ENCODE results near the gene GDPD3.

The GDPD3 gene

GRCh38 chr16:30063893-30064728 is 49.2 kb downstream of the GDPD3 start:
- no peak for DNase-seq (ENCODE audit: low read depth)
- TF ChIP-seq, protein P1, sequence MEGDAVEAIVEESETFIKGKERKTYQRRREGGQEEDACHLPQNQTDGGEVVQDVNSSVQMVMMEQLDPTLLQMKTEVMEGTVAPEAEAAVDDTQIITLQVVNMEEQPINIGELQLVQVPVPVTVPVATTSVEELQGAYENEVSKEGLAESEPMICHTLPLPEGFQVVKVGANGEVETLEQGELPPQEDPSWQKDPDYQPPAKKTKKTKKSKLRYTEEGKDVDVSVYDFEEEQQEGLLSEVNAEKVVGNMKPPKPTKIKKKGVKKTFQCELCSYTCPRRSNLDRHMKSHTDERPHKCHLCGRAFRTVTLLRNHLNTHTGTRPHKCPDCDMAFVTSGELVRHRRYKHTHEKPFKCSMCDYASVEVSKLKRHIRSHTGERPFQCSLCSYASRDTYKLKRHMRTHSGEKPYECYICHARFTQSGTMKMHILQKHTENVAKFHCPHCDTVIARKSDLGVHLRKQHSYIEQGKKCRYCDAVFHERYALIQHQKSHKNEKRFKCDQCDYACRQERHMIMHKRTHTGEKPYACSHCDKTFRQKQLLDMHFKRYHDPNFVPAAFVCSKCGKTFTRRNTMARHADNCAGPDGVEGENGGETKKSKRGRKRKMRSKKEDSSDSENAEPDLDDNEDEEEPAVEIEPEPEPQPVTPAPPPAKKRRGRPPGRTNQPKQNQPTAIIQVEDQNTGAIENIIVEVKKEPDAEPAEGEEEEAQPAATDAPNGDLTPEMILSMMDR (IDR thresholded peaks at IDR 0.05; ENCODE audit: control insufficient read depth, extremely low read depth, insufficient read depth): peak; percentile 41
- peak overlapping the region; percentile 98 for H3K4me3 ChIP-seq (ENCODE audit: low read depth, low read length)

DNA sequence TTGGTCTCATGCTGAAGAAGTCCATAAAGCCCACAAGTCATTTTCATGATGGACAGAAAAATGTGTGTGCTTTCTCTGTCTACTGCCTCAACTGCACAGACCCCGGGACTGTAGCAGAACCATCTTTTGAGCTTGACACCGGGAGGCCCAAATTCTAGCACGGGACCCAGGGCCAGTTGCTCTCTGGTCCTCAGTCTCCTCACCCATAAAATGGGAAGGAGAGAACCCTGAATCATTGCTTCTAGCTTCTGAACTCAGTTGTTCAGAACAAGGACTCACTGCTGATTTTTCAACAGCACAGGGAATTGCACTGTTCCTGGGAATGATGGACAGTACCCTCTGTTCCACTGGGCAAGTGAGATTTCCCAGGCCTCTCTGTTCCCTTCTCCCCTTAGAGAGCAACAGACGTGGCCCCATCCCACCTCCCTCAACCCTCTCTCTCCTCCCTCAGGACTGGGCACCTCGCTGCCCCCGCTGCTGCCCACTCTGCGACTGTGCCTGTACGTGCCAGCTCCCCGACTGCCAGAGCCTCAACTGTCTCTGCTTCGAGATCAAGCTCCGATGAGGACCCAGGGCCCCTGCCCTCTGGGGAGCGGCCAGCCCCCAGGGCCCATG is 50.0 kb downstream of the GDPD3 start:
- H3K4me3 ChIP-seq (ENCODE audit: low read depth, low read length): peak overlapping the region; percentile 98
- TF ChIP-seq, protein P1 (IDR thresholded peaks at IDR 0.05; ENCODE audit: control insufficient read depth, extremely low read depth, insufficient read depth): no peak
- DNase-seq (ENCODE audit: low read depth): no peak

GRCh38 chr16:30060836-30061554 is 52.3 kb downstream of the GDPD3 start:
- peak; percentile 87 for DNase-seq (ENCODE audit: low read depth)
- no peak overlapping the region for H3K4me3 ChIP-seq (ENCODE audit: low read depth, low read length)

GRCh38 chr16:30060346-30060745 is 53.0 kb downstream of the GDPD3 start:
- DNase-seq (ENCODE audit: low read depth): no peak
- TF ChIP-seq, protein P1 (IDR thresholded peaks at IDR 0.05; ENCODE audit: control insufficient read depth, extremely low read depth, insufficient read depth): no peak

More at GRCh38 chr16:30060836-30061554, 52.3 kb downstream of the GDPD3 start:
- TF ChIP-seq, protein P1 (IDR thresholded peaks at IDR 0.05; ENCODE audit: control insufficient read depth, extremely low read depth, insufficient read depth): no peak

DNA sequence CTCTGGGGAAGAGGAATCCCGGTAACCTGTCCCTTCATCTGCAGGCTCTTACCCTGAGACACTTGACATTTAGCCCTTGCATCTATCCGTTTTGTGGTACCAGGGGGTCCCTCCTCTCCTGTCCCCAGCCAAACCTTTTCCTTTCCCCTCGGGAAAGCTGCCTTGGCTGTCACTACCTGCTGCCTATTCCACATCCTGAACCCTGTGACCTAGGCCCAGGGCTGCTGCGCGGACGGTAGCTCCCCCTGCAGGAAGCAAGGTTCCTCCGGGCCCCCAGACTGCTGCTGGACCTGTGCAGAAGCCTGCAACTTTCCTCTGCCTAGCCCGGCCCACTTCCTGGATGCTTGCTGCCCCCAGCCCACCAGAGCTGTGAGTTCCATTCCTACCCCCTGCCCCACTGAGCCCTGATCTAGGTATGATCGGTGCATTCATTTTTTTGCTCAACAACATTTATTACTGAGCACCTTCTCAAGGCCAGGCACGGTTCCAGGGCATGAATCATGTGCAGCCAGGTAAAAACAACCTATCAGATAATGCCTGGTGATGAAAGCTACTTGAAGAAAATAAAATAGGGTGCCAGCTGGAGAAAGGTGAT is 58.3 kb downstream of the GDPD3 start:
- no peak for DNase-seq (ENCODE audit: low read depth)
- no peak overlapping the region for H3K4me3 ChIP-seq (ENCODE audit: low read depth, low read length)
- TF ChIP-seq, protein P1 (IDR thresholded peaks at IDR 0.05; ENCODE audit: control insufficient read depth, extremely low read depth, insufficient read depth): peak; percentile 18; the same call in 1 of the 2 replicates

More at GRCh38 chr16:30060346-30060745, 53.0 kb downstream of the GDPD3 start:
- no peak overlapping the region for H3K4me3 ChIP-seq (ENCODE audit: low read depth, low read length)

Data from LNCaP clone FGC (cell line).